Measurements from ENCODE around the gene TNS3. TPM values are rescaled to one million over a fixed set of nuclear protein-coding genes. Genes with fewer than 3 reads are reported as not detected.

The TNS3 gene
- total RNA-seq, 3 donors from 2014 or later: 69.1 to 98.9 (median 69.9) TPM

DNA sequence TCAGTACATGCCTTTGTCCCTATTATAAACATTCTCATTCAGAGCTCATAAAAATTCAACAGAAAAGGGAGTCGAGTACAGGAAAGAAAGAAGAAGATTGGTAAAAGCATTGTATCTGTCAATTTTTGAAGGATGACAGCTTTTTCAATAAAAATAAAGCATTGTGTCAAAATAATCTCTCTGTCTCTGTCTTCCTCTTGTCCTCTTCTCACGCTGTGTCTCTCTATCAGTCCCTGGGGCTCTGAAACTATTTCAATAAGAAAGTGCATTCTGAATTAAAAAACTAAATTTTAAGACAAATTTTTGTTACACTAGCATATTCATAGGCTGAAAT, 248.4 kb downstream of the TNS3 start:
- TF ChIP-seq CTCF (IDR thresholded peaks at IDR 0.05): no peak
- peaks cover 2% of the 10 kb centered on the region for H3K4me1 ChIP-seq (ENCODE audit: low read depth)
- intact Hi-C loops (cut with DNase I, micrococcal nuclease): no loop called here
- H3K36me3 ChIP-seq (ENCODE audit: low read depth): no peaks in the 10 kb centered on the region
- no peaks in the 10 kb centered on the region for H3K9me3 ChIP-seq
- no peak overlapping the region for H3K4me3 ChIP-seq
- no peak for DNase-seq
- ATAC-seq: no peak

GRCh38 chr7:47332681-47333553, 249.0 kb downstream of the TNS3 start:
- ATAC-seq (no peak), DNase-seq (no peak)
- Histone ChIP-seq H3K4me1 (ENCODE audit: low read depth) (peaks cover 8% of the 10 kb centered on the region), H3K36me3 (ENCODE audit: low read depth) (no peaks in the 10 kb centered on the region), H3K4me3 (no peak overlapping the region), H3K9me3 (no peaks in the 10 kb centered on the region)
- intact Hi-C loops (cut with DNase I, micrococcal nuclease): no loop called here
- no peak for TF ChIP-seq CTCF (IDR thresholded peaks at IDR 0.05)

- no peak for TF ChIP-seq CTCF (IDR thresholded peaks at IDR 0.05)
- DNase-seq (no peak), ATAC-seq (no peak)
- Histone ChIP-seq H3K36me3 (ENCODE audit: low read depth) (no peaks in the 10 kb centered on the region), H3K4me3 (no peak overlapping the region), H3K4me1 (ENCODE audit: low read depth) (peaks cover 10% of the 10 kb centered on the region), H3K9me3 (no peaks in the 10 kb centered on the region)
- intact Hi-C loops (cut with DNase I, micrococcal nuclease): no loop called here
These were observed 249.7 kb downstream of the TNS3 start for GRCh38 chr7:47332213-47332612.

DNA sequence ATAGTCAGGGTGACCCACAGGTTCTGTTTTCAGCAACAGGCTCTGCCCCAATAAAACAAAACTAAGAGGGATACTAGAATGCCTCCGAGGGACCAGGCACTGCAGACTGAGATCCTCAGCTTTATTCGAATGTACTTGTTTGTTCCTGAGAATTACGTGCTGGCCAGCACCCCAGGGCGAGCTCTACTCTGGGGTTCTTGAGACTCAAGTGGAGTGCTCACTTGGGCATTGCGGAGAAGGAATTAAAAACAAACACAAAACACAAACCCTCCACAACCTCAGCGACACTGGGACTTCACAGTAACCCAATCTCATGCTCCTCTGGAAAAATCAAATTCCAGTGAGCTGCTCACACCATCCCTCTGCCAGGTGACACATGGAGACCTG, 250.7 kb downstream of the TNS3 start:
- Histone ChIP-seq H3K9me3 (no peaks in the 10 kb centered on the region), H3K4me3 (no peak overlapping the region), H3K4me1 (ENCODE audit: low read depth) (peaks cover 14% of the 10 kb centered on the region), H3K36me3 (ENCODE audit: low read depth) (no peaks in the 10 kb centered on the region)
- no peak for ATAC-seq
- intact Hi-C loops (cut with DNase I, micrococcal nuclease): no loop called here
- no peak for DNase-seq
- TF ChIP-seq CTCF (IDR thresholded peaks at IDR 0.05): no peak

GRCh38 chr7:47330561-47331178, 251.2 kb downstream of the TNS3 start:
- Histone ChIP-seq H3K4me3 (no peak overlapping the region), H3K36me3 (ENCODE audit: low read depth) (no peaks in the 10 kb centered on the region), H3K9me3 (no peaks in the 10 kb centered on the region), H3K4me1 (ENCODE audit: low read depth) (peaks cover 19% of the 10 kb centered on the region)
- intact Hi-C loops (cut with DNase I, micrococcal nuclease): no loop called here
- no peak for DNase-seq
- TF ChIP-seq CTCF (IDR thresholded peaks at IDR 0.05): no peak
- ATAC-seq: no peak

Measured in mucosa of descending colon (tissue), 3 donors.